ENCODE data around the gene SYT5. TPM values are rescaled to one million over a fixed set of nuclear protein-coding genes. Genes with fewer than 3 reads are reported as not detected.

The SYT5 gene
- total and polyA plus RNA-seq, 7 experiments from 2014 or later: 1.7 to 2.6 TPM; not detected in 5

DNA sequence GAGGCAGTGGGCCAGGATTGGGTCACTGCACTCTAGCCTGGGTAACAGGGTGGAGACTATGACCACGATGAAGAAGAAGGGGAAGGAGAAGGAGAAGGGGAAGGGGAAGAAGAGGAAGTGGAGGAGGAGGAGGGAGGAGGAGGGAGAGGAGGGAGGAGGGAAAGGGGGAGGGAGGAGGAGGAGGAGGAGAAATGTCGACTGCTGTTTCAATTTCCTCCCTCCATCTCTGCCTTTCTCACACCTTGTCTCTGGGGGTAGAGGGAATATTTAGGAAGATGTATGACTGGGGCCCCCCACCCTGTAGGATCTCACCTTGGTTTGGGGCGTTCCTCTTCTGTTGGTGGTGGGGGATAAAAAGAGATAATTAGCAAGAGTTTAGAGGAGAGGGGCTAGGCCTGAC lies 34.9 kb downstream of the SYT5 start:
- ChIA-PET POLR2A (no interaction called here), CTCF (interaction anchor here (1.0 kb wide), 1 partner anchor 358 kb away, joined by 3 read pairs; no protein-coding TSS in a partner anchor)
- Mint-ChIP-seq H3K4me1 (peaks cover 3 to 16% (median 8%) of the 10 kb centered on the region in 7 donors), H3K27me3 (peaks cover 52 to 73% (median 55%) of the 10 kb centered on the region in 5 donors), H3K9me3 (peaks cover 0 to 7% (median 0%) of the 10 kb centered on the region in 11 donors), H3K4me3 (peak overlapping the region in 1 of 10 donors; percentile 50), H3K36me3 (peaks cover 0 to 8% (median 0%) of the 10 kb centered on the region in 5 donors), H3K27ac (peak overlapping the region in 1 of 9 donors; percentile 70)
- H3K4me1 ChIP-seq (ENCODE audit: control insufficient read depth in 2 of 2, insufficient read depth in 2 of 2, low read length in 2 of 2): no peaks in the 10 kb centered on the region
- H3K27me3 ChIP-seq (ENCODE audit: control insufficient read depth in 2 of 2, insufficient read depth in 2 of 2, low read length in 2 of 2): peaks cover 11 to 13% of the 10 kb centered on the region in 2 donors
- no peak for DNase-seq
- intact Hi-C loops (cut with micrococcal nuclease): loop anchor here in 1 of 2 donors (10.0 kb wide), 1 partner anchor 160 kb away; no protein-coding TSS in a partner anchor
- no peak overlapping the region for H3K4me3 ChIP-seq (ENCODE audit: low read length)
- no peak for ATAC-seq
- no peaks in the 10 kb centered on the region for H3K36me3 ChIP-seq (ENCODE audit: control insufficient read depth in 2 of 3, insufficient read depth in 3 of 3, low read length in 3 of 3)
- H3K9me3 ChIP-seq (ENCODE audit: control insufficient read depth in 2 of 3, low read length in 3 of 3): no peaks in the 10 kb centered on the region
- no peak overlapping the region for H3K27ac ChIP-seq (ENCODE audit: low read depth, low read length)

DNA sequence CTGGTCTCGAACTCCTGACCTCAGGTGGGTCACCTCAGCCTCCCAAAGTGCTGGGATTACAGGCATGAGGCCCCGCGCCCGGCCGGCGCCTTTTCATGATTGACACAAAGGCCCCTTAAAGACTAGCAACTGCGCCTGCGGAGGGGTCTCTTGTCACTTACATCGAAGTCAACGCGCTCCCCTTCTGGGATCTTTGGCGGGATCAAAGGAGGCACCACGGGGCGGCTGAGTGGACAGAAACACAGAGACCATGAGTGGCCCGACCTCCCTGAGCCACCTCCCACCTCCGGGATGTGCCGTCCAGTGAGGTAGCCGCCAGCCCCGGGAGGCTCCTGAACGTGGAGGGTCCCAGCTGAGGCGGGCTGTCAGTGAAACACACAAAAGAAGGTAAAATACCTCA lies 38.4 kb downstream of the SYT5 start:
- Mint-ChIP-seq H3K36me3 (peaks cover 0 to 4% (median 0%) of the 10 kb centered on the region in 5 donors), H3K27ac (no peak overlapping the region), H3K4me1 (peaks cover 3 to 16% (median 8%) of the 10 kb centered on the region in 7 donors), H3K9me3 (peaks cover 0 to 4% (median 0%) of the 10 kb centered on the region in 11 donors), H3K27me3 (peaks cover 36 to 64% (median 38%) of the 10 kb centered on the region in 5 donors), H3K4me3 (no peak overlapping the region)
- Histone ChIP-seq H3K4me3 (ENCODE audit: low read length) (no peak overlapping the region), H3K9me3 (ENCODE audit: control insufficient read depth in 2 of 3, low read length in 3 of 3) (no peaks in the 10 kb centered on the region), H3K36me3 (ENCODE audit: control insufficient read depth in 2 of 3, insufficient read depth in 3 of 3, low read length in 3 of 3) (no peaks in the 10 kb centered on the region), H3K27ac (ENCODE audit: low read depth, low read length) (no peak overlapping the region), H3K4me1 (ENCODE audit: control insufficient read depth in 2 of 2, insufficient read depth in 2 of 2, low read length in 2 of 2) (no peaks in the 10 kb centered on the region), H3K27me3 (ENCODE audit: control insufficient read depth in 2 of 2, insufficient read depth in 2 of 2, low read length in 2 of 2) (peaks cover 11 to 13% of the 10 kb centered on the region in 2 donors)
- ChIA-PET CTCF (interaction anchor here (0.7 to 5.3 kb wide), 11 partner anchors 196 to 490 kb away, joined by 3 to 71 read pairs (median 7); partner anchors contain the start of gene ZNF865), POLR2A (interaction anchor here (0.7 to 0.8 kb wide), 3 partner anchors 24 to 362 kb away, joined by 4 to 5 read pairs (median 4); no protein-coding TSS in a partner anchor)
- no peak for DNase-seq
- ATAC-seq: no peak
- intact Hi-C loops (cut with micrococcal nuclease): loop anchor here (1.0 to 10.0 kb wide), 5 partner anchors 163 to 490 kb away; no protein-coding TSS in a partner anchor

DNA sequence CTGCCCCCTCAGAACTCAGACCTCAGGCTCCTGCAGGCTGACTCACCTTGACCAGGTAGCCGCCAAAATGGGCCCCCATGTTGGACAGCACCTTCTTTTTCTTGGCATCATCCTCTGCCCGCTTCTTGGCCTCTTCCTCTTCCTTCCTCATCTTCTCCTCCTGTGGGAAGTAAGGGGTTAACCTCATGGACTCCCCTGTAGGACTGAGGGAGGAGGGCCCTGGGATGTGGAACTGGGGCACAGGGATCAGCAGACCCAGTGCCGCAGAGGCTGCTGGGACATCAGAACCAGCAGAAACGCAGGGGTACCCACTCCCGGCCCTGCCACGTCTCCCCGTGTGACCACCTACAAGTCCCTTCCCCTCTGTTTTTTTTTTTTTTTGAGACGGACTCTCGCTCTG lies 42.2 kb downstream of the SYT5 start:
- Histone ChIP-seq H3K27me3 (ENCODE audit: control insufficient read depth in 2 of 2, insufficient read depth in 2 of 2, low read length in 2 of 2) (peaks cover 4 to 9% of the 10 kb centered on the region in 2 donors), H3K27ac (ENCODE audit: low read depth, low read length) (no peak overlapping the region), H3K4me3 (ENCODE audit: low read length) (no peak overlapping the region), H3K36me3 (ENCODE audit: control insufficient read depth in 2 of 3, insufficient read depth in 3 of 3, low read length in 3 of 3) (no peaks in the 10 kb centered on the region), H3K4me1 (ENCODE audit: control insufficient read depth in 2 of 2, insufficient read depth in 2 of 2, low read length in 2 of 2) (no peaks in the 10 kb centered on the region), H3K9me3 (ENCODE audit: control insufficient read depth in 2 of 3, low read length in 3 of 3) (no peaks in the 10 kb centered on the region)
- no peaks in the 10 kb centered on the region for H3K9me3 Mint-ChIP-seq
- H3K4me1 Mint-ChIP-seq: peaks cover 0 to 4% (median 3%) of the 10 kb centered on the region in 7 donors
- H3K4me3 Mint-ChIP-seq: no peak overlapping the region
- ChIA-PET POLR2A (no interaction called here), CTCF (no interaction called here)
- no peak overlapping the region for H3K27ac Mint-ChIP-seq
- no peak for DNase-seq
- peaks cover 12 to 47% (median 25%) of the 10 kb centered on the region in 5 donors for H3K27me3 Mint-ChIP-seq
- intact Hi-C loops (cut with micrococcal nuclease): loop anchor here in 1 of 2 donors (10.0 kb wide), 1 partner anchor 483 kb away; no protein-coding TSS in a partner anchor
- ATAC-seq: no peak
- H3K36me3 Mint-ChIP-seq: no peaks in the 10 kb centered on the region

DNA sequence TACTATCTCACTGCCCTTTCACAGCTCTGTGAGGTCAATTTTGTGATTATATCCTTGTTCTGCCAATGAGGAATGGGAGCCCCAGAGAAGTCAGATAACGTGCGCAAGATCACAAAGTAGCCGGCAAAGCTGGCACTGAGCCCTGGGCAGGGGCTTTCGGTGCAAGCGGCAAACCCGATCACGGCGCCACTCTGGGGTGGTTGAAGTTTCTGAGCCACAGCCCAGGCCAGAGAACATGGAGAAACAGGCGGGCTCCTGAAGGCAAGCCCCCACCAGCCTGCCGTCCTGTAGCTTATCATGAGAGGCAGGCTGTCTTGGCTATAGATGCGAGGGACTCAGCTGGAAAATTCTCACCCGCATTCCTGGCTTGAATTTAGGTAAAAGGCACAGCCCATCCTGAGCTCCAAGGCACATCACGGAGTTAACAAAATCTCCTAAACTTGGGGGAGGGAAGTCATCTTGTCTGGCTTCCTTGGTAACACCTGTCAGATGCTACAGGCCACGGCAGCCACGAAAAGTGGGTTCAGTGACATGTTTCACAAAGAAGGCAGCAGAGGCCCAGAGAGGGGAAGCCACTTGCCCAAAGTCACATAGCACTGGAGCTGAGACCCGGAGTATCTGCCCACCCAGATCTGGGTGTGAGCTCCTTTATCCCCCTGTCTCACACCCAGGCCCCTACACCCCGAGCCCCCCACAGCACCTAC lies 43.5 kb downstream of the SYT5 start:
- no peak for ATAC-seq
- peaks cover 17 to 45% (median 32%) of the 10 kb centered on the region in 5 donors for H3K27me3 Mint-ChIP-seq
- H3K36me3 Mint-ChIP-seq: no peaks in the 10 kb centered on the region
- DNase-seq: no peak
- ChIA-PET CTCF (no interaction called here), POLR2A (no interaction called here)
- Histone ChIP-seq H3K27me3 (ENCODE audit: control insufficient read depth in 2 of 2, insufficient read depth in 2 of 2, low read length in 2 of 2) (peaks cover under 1 to 9% of the 10 kb centered on the region in 2 donors), H3K27ac (ENCODE audit: low read depth, low read length) (no peak overlapping the region), H3K4me1 (ENCODE audit: control insufficient read depth in 2 of 2, insufficient read depth in 2 of 2, low read length in 2 of 2) (no peaks in the 10 kb centered on the region), H3K4me3 (ENCODE audit: low read length) (no peak overlapping the region), H3K9me3 (ENCODE audit: control insufficient read depth in 2 of 3, low read length in 3 of 3) (no peaks in the 10 kb centered on the region), H3K36me3 (ENCODE audit: control insufficient read depth in 2 of 3, insufficient read depth in 3 of 3, low read length in 3 of 3) (no peaks in the 10 kb centered on the region)
- H3K9me3 Mint-ChIP-seq: no peaks in the 10 kb centered on the region
- no peak overlapping the region for H3K27ac Mint-ChIP-seq
- H3K4me1 Mint-ChIP-seq: peaks cover 0 to 4% (median 3%) of the 10 kb centered on the region in 7 donors
- no peak overlapping the region for H3K4me3 Mint-ChIP-seq
- intact Hi-C loops (cut with micrococcal nuclease): loop anchor here in 1 of 2 donors (10.0 kb wide), 1 partner anchor 482 kb away; no protein-coding TSS in a partner anchor

DNA sequence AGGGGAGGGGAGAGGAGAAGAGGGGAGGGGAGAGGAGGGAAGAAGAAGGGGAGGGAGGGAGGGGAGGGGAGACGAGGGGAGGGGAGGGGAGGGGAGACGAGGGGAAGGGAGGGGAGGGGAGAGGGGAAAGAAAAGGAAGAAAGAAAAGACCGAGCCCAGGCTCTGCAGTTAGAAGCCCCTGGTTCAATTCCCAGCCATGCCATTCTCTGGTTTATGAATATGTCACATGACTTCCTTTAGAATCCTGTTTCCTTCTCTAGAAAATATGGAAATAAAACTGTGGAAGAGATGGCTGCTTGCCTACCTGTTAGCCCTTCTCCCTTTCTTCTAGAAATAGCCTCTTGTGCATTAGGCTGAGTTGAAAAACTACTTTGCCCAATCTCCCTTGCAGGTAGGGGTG lies 45.4 kb downstream of the SYT5 start:
- H3K4me3 ChIP-seq (ENCODE audit: low read length): no peak overlapping the region
- Mint-ChIP-seq H3K4me1 (no peaks in the 10 kb centered on the region), H3K9me3 (peaks cover 0 to 2% (median 0%) of the 10 kb centered on the region in 11 donors), H3K4me3 (no peak overlapping the region), H3K27ac (no peak overlapping the region), H3K36me3 (no peaks in the 10 kb centered on the region), H3K27me3 (peaks cover 22 to 40% (median 35%) of the 10 kb centered on the region in 5 donors)
- no peak overlapping the region for H3K27ac ChIP-seq (ENCODE audit: low read depth, low read length)
- no peaks in the 10 kb centered on the region for H3K9me3 ChIP-seq (ENCODE audit: control insufficient read depth in 2 of 3, low read length in 3 of 3)
- no peaks in the 10 kb centered on the region for H3K4me1 ChIP-seq (ENCODE audit: control insufficient read depth in 2 of 2, insufficient read depth in 2 of 2, low read length in 2 of 2)
- ChIA-PET POLR2A (interaction anchor here (0.7 kb wide), 1 partner anchor 492 kb away, joined by 4 read pairs; no protein-coding TSS in a partner anchor), CTCF (no interaction called here)
- H3K36me3 ChIP-seq (ENCODE audit: control insufficient read depth in 2 of 3, insufficient read depth in 3 of 3, low read length in 3 of 3): no peaks in the 10 kb centered on the region
- H3K27me3 ChIP-seq (ENCODE audit: control insufficient read depth in 2 of 2, insufficient read depth in 2 of 2, low read length in 2 of 2): peaks cover 0 to 3% of the 10 kb centered on the region in 2 donors
- DNase-seq (no peak), ATAC-seq (no peak)
- intact Hi-C loops (cut with micrococcal nuclease): loop anchor here (5.0 to 10.0 kb wide), 2 partner anchors 252 to 480 kb away; no protein-coding TSS in a partner anchor

DNA sequence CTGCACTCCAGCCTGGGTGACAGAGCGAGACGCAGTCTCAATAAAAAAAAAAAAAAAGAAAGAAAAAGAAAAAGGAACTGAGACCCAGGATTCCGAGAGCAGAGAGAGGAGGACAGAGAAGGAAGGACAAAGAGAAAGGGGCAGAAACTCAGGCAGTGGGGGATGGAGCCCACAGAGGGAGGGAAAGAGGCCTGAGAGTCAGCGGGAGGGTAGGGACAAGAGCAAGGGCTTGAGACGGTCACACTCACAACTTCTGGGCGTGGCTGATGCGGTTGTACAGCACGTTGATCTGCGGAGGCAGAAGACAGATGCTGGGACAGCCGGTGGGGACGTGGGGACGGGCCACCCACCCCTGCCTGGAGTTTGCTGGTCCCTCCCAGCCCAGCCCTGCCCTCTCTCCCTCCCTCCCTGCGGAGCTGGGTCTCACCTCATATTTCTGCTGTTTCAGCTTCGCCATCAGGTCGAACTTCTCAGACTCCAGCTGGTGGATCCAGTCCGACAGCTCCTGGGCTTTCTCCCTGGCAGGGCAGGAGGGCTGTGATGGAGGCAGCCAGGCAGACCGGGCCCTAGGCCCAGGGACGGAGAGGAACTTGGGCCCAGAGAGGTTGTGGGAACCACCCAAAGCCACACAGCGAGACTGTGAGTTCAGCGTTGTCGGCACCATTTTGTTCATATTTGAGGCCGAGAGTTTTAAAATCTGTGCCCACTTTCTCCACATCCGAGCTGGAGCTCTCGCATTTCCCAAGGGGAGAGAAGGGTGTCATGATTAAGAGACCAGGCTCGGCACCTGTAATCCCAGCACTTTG lies 46.2 kb downstream of the SYT5 start:
- Histone ChIP-seq H3K4me1 (ENCODE audit: control insufficient read depth in 2 of 2, insufficient read depth in 2 of 2, low read length in 2 of 2) (no peaks in the 10 kb centered on the region), H3K36me3 (ENCODE audit: control insufficient read depth in 2 of 3, insufficient read depth in 3 of 3, low read length in 3 of 3) (no peaks in the 10 kb centered on the region), H3K27ac (ENCODE audit: low read depth, low read length) (no peak overlapping the region), H3K4me3 (ENCODE audit: low read length) (no peak overlapping the region), H3K9me3 (ENCODE audit: control insufficient read depth in 2 of 3, low read length in 3 of 3) (no peaks in the 10 kb centered on the region), H3K27me3 (ENCODE audit: control insufficient read depth in 2 of 2, insufficient read depth in 2 of 2, low read length in 2 of 2) (peaks cover 0 to 3% of the 10 kb centered on the region in 2 donors)
- no peaks in the 10 kb centered on the region for H3K4me1 Mint-ChIP-seq
- H3K27me3 Mint-ChIP-seq: peaks cover 26 to 41% (median 39%) of the 10 kb centered on the region in 5 donors
- no peak overlapping the region for H3K4me3 Mint-ChIP-seq
- POLR2A ChIA-PET: no interaction called here
- no peak overlapping the region for H3K27ac Mint-ChIP-seq
- intact Hi-C loops (cut with micrococcal nuclease): loop anchor here (5.0 to 10.0 kb wide), 2 partner anchors 252 to 479 kb away; no protein-coding TSS in a partner anchor
- H3K36me3 Mint-ChIP-seq: no peaks in the 10 kb centered on the region
- peaks cover 0 to 2% (median 0%) of the 10 kb centered on the region in 11 donors for H3K9me3 Mint-ChIP-seq
- ATAC-seq (no peak), DNase-seq (no peak)
- CTCF ChIA-PET: interaction anchor here (0.6 kb wide), 1 partner anchor 438 kb away, joined by 3 read pairs; no protein-coding TSS in a partner anchor
